T-cell (primary cell): Measurements from ENCODE around the gene MESP2. TPM values are rescaled to one million over a fixed set of nuclear protein-coding genes. Genes with fewer than 3 reads are reported as not detected.

ENCODE experiments used
- ATAC-seq, 4 experiments: fragments of 200-7000 bp in 3 of 4; fragments of 150-1000 bp in 1 of 4; cut with Tn5 transposase; replicated peaks in 1 of 4; 1 replicate in 3 of 4; 2 replicates in 1 of 4; pipeline ENCODE4 v1.10.0; 2021; ENCODE audit warnings: moderate library complexity in 3 of 4, mild to moderate bottlenecking in 2 of 4, moderate number of reproducible peaks in 1 of 4
- CTCF ChIA-PET, 2 donors: fragments of 300-600 bp; sonication (Branson Sonifier 250); formaldehyde crosslinking; loops; one replicate each; lab custom pipeline; 2022; ENCODE audit warnings: antibody characterized with exemption in 2 of 2; lab: Charles Lee
- POLR2A ChIA-PET, 2 donors: fragments of 300-600 bp; sonication (Branson Sonifier 250); formaldehyde crosslinking; loops; one replicate each; lab custom pipeline; 2022; ENCODE audit warnings: antibody characterized with exemption in 2 of 2; lab: Charles Lee
- DNase-seq, 35 experiments: peaks; one replicate each; pipeline versions ENCODE4 v3.0.0 to v3.0.0-alpha.2; 2013 to 2023
- H3K27ac ChIP-seq: one replicate; pipeline ENCODE4 v1.5.1; 2013; ENCODE audit warnings: low read length
- H3K27me3 ChIP-seq, 2 experiments: replicated peaks in 1 of 2; 1 replicate in 1 of 2; 2 replicates in 1 of 2; pipeline versions ENCODE4 v1.6.1 to v1.7.0; 2013; ENCODE audit warnings: low read length in 1 of 2, mixed read lengths in 1 of 2; ENCODE audit not compliant: control insufficient read depth in 2 of 2, insufficient read depth in 2 of 2; ENCODE audit errors: extremely low read depth in 1 of 2
- H3K36me3 ChIP-seq, 2 donors: 1 replicate in 1 of 2; 2 replicates in 1 of 2; pipeline versions ENCODE4 v1.6.1 to v1.7.0; 2013; ENCODE audit warnings: low read length in 1 of 2; ENCODE audit not compliant: control insufficient read depth in 2 of 2, insufficient read depth in 1 of 2; ENCODE audit errors: extremely low read depth in 1 of 2
- H3K4me1 ChIP-seq, 2 experiments: 1 replicate in 1 of 2; 2 replicates in 1 of 2; pipeline versions ENCODE4 v1.6.1 to v1.7.0; 2013; ENCODE audit warnings: low read length in 2 of 2, mixed read lengths in 1 of 2; ENCODE audit not compliant: insufficient read depth in 2 of 2, control insufficient read depth in 1 of 2; ENCODE audit errors: extremely low read depth in 1 of 2
- H3K4me3 ChIP-seq, 2 donors: 1 replicate in 1 of 2; 2 replicates in 1 of 2; pipeline versions ENCODE4 v1.5.1 to v1.7.0; 2013; ENCODE audit warnings: mild to moderate bottlenecking in 2 of 2, low read length in 1 of 2, moderate library complexity in 1 of 2; ENCODE audit not compliant: control insufficient read depth in 1 of 2; ENCODE audit errors: extremely low read depth in 1 of 2
- H3K9me3 ChIP-seq: 2 replicates; pipeline ENCODE4 v1.7.0; 2013
- H3K27ac Mint-ChIP-seq, 2 donors: one replicate each; pipeline ENCODE4 v1.8.0; 2020 to 2021; ENCODE audit warnings: mild to moderate bottlenecking in 2 of 2, mixed read lengths in 2 of 2
- H3K27me3 Mint-ChIP-seq, 2 donors: one replicate each; pipeline ENCODE4 v1.8.0; 2021 to 2022; ENCODE audit warnings: mixed read lengths in 2 of 2
- H3K36me3 Mint-ChIP-seq: one replicate; pipeline ENCODE4 v1.8.0; 2021; ENCODE audit warnings: mixed read lengths
- H3K4me1 Mint-ChIP-seq, 3 donors: one replicate each; pipeline ENCODE4 v1.8.0; 2020 to 2022; ENCODE audit warnings: mixed read lengths in 3 of 3, mild to moderate bottlenecking in 1 of 3
- H3K4me3 Mint-ChIP-seq, 3 donors: one replicate each; pipeline ENCODE4 v1.8.0; 2020 to 2022; ENCODE audit warnings: mild to moderate bottlenecking in 3 of 3, mixed read lengths in 3 of 3, moderate library complexity in 3 of 3
- H3K9me3 Mint-ChIP-seq, 3 donors: one replicate each; pipeline ENCODE4 v1.8.0; 2020 to 2022; ENCODE audit warnings: mixed read lengths in 3 of 3
- WGBS: methylation state at CpG from one replicate; pipeline ENCODE4 v1.1.5; 2013; ENCODE audit warnings: missing lambda C conversion rate; ENCODE audit not compliant: insufficient coverage; 5-methylcytosine and 5-hydroxymethylcytosine counted together
- total RNA-seq, 35 experiments: library from RNA in 6 of 35; stranded (reverse) in 6 of 35; fragments of 120-200 nt in 1 of 35; gene quantifications; one replicate each; pipeline versions ENCODE4 v1.2.1 to v1.2.4 and lab custom pipeline; 2013 to 2026

Gene MESP2
- total RNA-seq, 5 donors from 2014 or later (not counting 1 experiment from before 2014, with no cell fraction given) = not detected

GRCh38 chr15:89799918-89800498 lies 23.9 kb downstream of the MESP2 start:
- Mint-ChIP-seq H3K9me3 (peaks cover 4 to 17% (median 6%) of the 10 kb centered on the region in 3 donors), H3K36me3 (no peaks in the 10 kb centered on the region), H3K4me3 (no peak overlapping the region), H3K27me3 (peaks cover 11% of the 10 kb centered on the region in 2 donors), H3K4me1 (no peaks in the 10 kb centered on the region), H3K27ac (no peak overlapping the region)
- Histone ChIP-seq H3K4me3 (no peak overlapping the region), H3K9me3 (no peaks in the 10 kb centered on the region), H3K27me3 (peaks cover 0 to 33% of the 10 kb centered on the region in 2 experiments), H3K4me1 (no peaks in the 10 kb centered on the region), H3K36me3 (no peaks in the 10 kb centered on the region), H3K27ac (no peak overlapping the region)
- DNase-seq (no peak), ATAC-seq (no peak)
- CTCF ChIA-PET = no interaction called here
- POLR2A ChIA-PET = no interaction called here
- 82% methylated on average over 1 of the region's 2 CpGs for WGBS

- no peak overlapping the region for H3K27ac Mint-ChIP-seq
- DNase-seq (no peak), ATAC-seq (no peak)
- H3K9me3 Mint-ChIP-seq = peaks cover 2 to 4% (median 4%) of the 10 kb centered on the region in 3 donors
- Histone ChIP-seq H3K27me3 (peaks cover 0 to 38% of the 10 kb centered on the region in 2 experiments), H3K9me3 (no peaks in the 10 kb centered on the region), H3K4me1 (no peaks in the 10 kb centered on the region), H3K27ac (no peak overlapping the region), H3K36me3 (no peaks in the 10 kb centered on the region), H3K4me3 (no peak overlapping the region)
- ChIA-PET CTCF (interaction anchor here in 1 of 2 donors (0.6 kb wide), 1 partner anchor 1249 kb away, joined by 6 read pairs; no protein-coding TSS in a partner anchor), POLR2A (no interaction called here)
- 91% methylated on average over 17 of the region's 21 CpGs for WGBS
- H3K36me3 Mint-ChIP-seq = no peaks in the 10 kb centered on the region
- H3K27me3 Mint-ChIP-seq = peaks cover 11% of the 10 kb centered on the region in 2 donors
- no peak overlapping the region for H3K4me3 Mint-ChIP-seq
- H3K4me1 Mint-ChIP-seq = no peaks in the 10 kb centered on the region
These were observed 25.5 kb downstream of the MESP2 start for GRCh38 chr15:89801471-89802195.

- no peak overlapping the region for H3K27ac ChIP-seq
- no peaks in the 10 kb centered on the region for H3K4me1 ChIP-seq
- Mint-ChIP-seq H3K4me1 (no peaks in the 10 kb centered on the region), H3K9me3 (peaks cover 0 to under 1% (median under 1%) of the 10 kb centered on the region in 3 donors), H3K27me3 (peaks cover 11% of the 10 kb centered on the region in 2 donors), H3K36me3 (no peaks in the 10 kb centered on the region), H3K27ac (no peak overlapping the region), H3K4me3 (no peak overlapping the region)
- H3K27me3 ChIP-seq = peaks cover 0 to 38% of the 10 kb centered on the region in 2 experiments
- no peaks in the 10 kb centered on the region for H3K36me3 ChIP-seq
- 77% methylated on average over 16 of the region's 16 CpGs for WGBS
- no peaks in the 10 kb centered on the region for H3K9me3 ChIP-seq
- DNase-seq = no peak
- CTCF ChIA-PET = no interaction called here
- POLR2A ChIA-PET = no interaction called here
- no peak overlapping the region for H3K4me3 ChIP-seq
- no peak for ATAC-seq
These were observed 26.2 kb downstream of the MESP2 start for GRCh38 chr15:89802231-89802928.

GRCh38 chr15:89802986-89803824 lies 27.1 kb downstream of the MESP2 start:
- Histone ChIP-seq H3K27me3 (peaks cover 0 to 38% of the 10 kb centered on the region in 2 experiments), H3K36me3 (no peaks in the 10 kb centered on the region), H3K27ac (no peak overlapping the region), H3K9me3 (no peaks in the 10 kb centered on the region), H3K4me1 (no peaks in the 10 kb centered on the region), H3K4me3 (no peak overlapping the region)
- DNase-seq = no peak
- 89% methylated on average over 22 of the region's 24 CpGs for WGBS
- ATAC-seq = no peak
- Mint-ChIP-seq H3K36me3 (no peaks in the 10 kb centered on the region), H3K4me1 (no peaks in the 10 kb centered on the region), H3K27me3 (peaks cover 11% of the 10 kb centered on the region in 2 donors), H3K9me3 (no peaks in the 10 kb centered on the region), H3K4me3 (no peak overlapping the region), H3K27ac (no peak overlapping the region)
- CTCF ChIA-PET = interaction anchor here in 1 of 2 donors (0.5 kb wide), 1 partner anchor 68 kb away, joined by 3 read pairs; no protein-coding TSS in a partner anchor
- POLR2A ChIA-PET = interaction anchor here in 1 of 2 donors (0.6 kb wide), 1 partner anchor 996 kb away, joined by 3 read pairs; no protein-coding TSS in a partner anchor

- H3K27me3 Mint-ChIP-seq = peaks cover 11% of the 10 kb centered on the region in 2 donors
- DNase-seq (no peak), ATAC-seq (no peak)
- no peaks in the 10 kb centered on the region for H3K9me3 ChIP-seq
- no peak overlapping the region for H3K4me3 ChIP-seq
- H3K4me1 ChIP-seq = no peaks in the 10 kb centered on the region
- no peak overlapping the region for H3K27ac Mint-ChIP-seq
- H3K4me3 Mint-ChIP-seq = no peak overlapping the region
- H3K36me3 ChIP-seq = no peaks in the 10 kb centered on the region
- H3K9me3 Mint-ChIP-seq = no peaks in the 10 kb centered on the region
- no peaks in the 10 kb centered on the region for H3K36me3 Mint-ChIP-seq
- H3K4me1 Mint-ChIP-seq = no peaks in the 10 kb centered on the region
- no peak overlapping the region for H3K27ac ChIP-seq
- 95% methylated on average over 17 of the region's 29 CpGs for WGBS
- peaks cover 0 to 36% of the 10 kb centered on the region in 2 experiments for H3K27me3 ChIP-seq
- CTCF ChIA-PET = no interaction called here
- POLR2A ChIA-PET = no interaction called here
These were observed 28.0 kb downstream of the MESP2 start for GRCh38 chr15:89803941-89804800.
